Right renal cortex interstitium (tissue), 3 donors: ENCODE measurements around the gene GNA12. TPM values are rescaled to one million over a fixed set of nuclear protein-coding genes. Genes with fewer than 3 reads are reported as not detected.
"Not testable (repeated sequence)": the region's sequence is repeated elsewhere in the genome, so short reads cannot be mapped to it uniquely, and the experiment has no call there.

Source experiments
- DNase-seq, 3 donors: peaks; one replicate each; pipeline ENCODE4 v3.0.0-alpha.2; 2013; ENCODE audit warnings: low read depth in 3 of 3, low spot score in 2 of 3
- polyA plus RNA-seq, 3 donors: library from polyadenylated mRNA; unstranded; fragments of 120-200 nt; gene quantifications; one replicate each; pipeline ENCODE4 v1.2.1, GENCODE V29; 2013; ENCODE audit not compliant: insufficient read length in 3 of 3

GNA12 gene
- polyA plus RNA-seq, 3 donors = 41.0 to 42.3 (median 41.7) TPM

GRCh38 chr7:2734084-2734686 is 109.9 kb downstream of the GNA12 start:
- DNase-seq = no peak

- no peak for DNase-seq
These were observed 111.0 kb downstream of the GNA12 start for GRCh38 chr7:2732959-2733584.

- DNase-seq = no peak
These were observed 111.7 kb downstream of the GNA12 start for GRCh38 chr7:2732388-2732787.

- no peak for DNase-seq
These were observed 113.0 kb downstream of the GNA12 start for GRCh38 chr7:2730846-2731770.

- DNase-seq = no peak
These were observed 114.0 kb downstream of the GNA12 start for GRCh38 chr7:2729893-2730716.

- DNase-seq = no peak
These were observed 114.8 kb downstream of the GNA12 start for GRCh38 chr7:2729031-2729892.

GRCh38 chr7:2728316-2729030 is 115.6 kb downstream of the GNA12 start:
- no peak for DNase-seq

- DNase-seq = not testable (repeated sequence)
These were observed 116.9 kb downstream of the GNA12 start for GRCh38 chr7:2727206-2727605.

- DNase-seq = no peak
These were observed 117.6 kb downstream of the GNA12 start for GRCh38 chr7:2726316-2727018.

- no peak for DNase-seq
These were observed 118.7 kb downstream of the GNA12 start for GRCh38 chr7:2725178-2726105.

GRCh38 chr7:2724453-2725177 is 119.5 kb downstream of the GNA12 start:
- DNase-seq = no peak

GRCh38 chr7:2724036-2724435 is 120.1 kb downstream of the GNA12 start:
- DNase-seq = not testable (repeated sequence)

GRCh38 chr7:2723138-2723850 is 120.8 kb downstream of the GNA12 start:
- no peak for DNase-seq

GRCh38 chr7:2722591-2722990 is 121.5 kb downstream of the GNA12 start:
- DNase-seq = no peak

- no peak for DNase-seq
These were observed 122.3 kb downstream of the GNA12 start for GRCh38 chr7:2721842-2722241.

GRCh38 chr7:2720024-2720423 is 124.1 kb downstream of the GNA12 start:
- DNase-seq = no peak
